ENCODE measurements around the gene PDE4B. TPM values are rescaled to one million over a fixed set of nuclear protein-coding genes. Genes with fewer than 3 reads are reported as not detected.

Gene PDE4B
- total RNA-seq, 4 donors from 2014 or later: 3.7 to 16.6 (median 5.1) TPM

DNA sequence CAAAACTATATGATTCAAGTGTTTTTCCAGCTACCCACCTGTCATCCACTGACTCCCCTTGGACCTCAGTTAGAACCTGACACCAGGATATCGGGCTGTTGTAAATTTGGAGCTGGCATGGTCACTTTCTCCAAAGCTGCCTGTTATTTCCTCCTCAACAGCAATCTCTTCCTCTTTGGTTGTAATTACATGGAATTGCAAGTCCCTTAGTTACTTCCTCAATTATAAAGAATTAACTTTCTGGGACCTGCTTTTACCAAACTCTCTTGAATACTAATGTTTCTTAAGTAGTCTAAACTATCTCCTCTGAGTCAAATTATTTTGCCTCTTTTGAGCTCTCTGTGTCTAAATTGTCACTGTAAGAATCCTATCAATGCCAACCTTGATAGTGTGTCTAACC, 590.9 kb downstream of the PDE4B start:
- no peaks in the 10 kb centered on the region for H3K9me3 ChIP-seq
- H3K4me1 ChIP-seq: peaks cover 0 to 6% (median 0%) of the 10 kb centered on the region in 4 donors
- intact Hi-C loops (cut with DNase I): no loop called here
- DNase-seq (ENCODE audit: extremely low spot score): no peak
- H3K27me3 ChIP-seq: no peaks in the 10 kb centered on the region
- TF ChIP-seq POLR2AphosphoS5 (IDR thresholded peaks at IDR 0.05): no peak
- TF ChIP-seq EP300 (IDR thresholded peaks at IDR 0.05): no peak
- TF ChIP-seq POLR2A (IDR thresholded peaks at IDR 0.05; ENCODE audit: low read depth): no peak
- TF ChIP-seq, protein P1, sequence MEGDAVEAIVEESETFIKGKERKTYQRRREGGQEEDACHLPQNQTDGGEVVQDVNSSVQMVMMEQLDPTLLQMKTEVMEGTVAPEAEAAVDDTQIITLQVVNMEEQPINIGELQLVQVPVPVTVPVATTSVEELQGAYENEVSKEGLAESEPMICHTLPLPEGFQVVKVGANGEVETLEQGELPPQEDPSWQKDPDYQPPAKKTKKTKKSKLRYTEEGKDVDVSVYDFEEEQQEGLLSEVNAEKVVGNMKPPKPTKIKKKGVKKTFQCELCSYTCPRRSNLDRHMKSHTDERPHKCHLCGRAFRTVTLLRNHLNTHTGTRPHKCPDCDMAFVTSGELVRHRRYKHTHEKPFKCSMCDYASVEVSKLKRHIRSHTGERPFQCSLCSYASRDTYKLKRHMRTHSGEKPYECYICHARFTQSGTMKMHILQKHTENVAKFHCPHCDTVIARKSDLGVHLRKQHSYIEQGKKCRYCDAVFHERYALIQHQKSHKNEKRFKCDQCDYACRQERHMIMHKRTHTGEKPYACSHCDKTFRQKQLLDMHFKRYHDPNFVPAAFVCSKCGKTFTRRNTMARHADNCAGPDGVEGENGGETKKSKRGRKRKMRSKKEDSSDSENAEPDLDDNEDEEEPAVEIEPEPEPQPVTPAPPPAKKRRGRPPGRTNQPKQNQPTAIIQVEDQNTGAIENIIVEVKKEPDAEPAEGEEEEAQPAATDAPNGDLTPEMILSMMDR (IDR thresholded peaks at IDR 0.05): no peak
- H3K4me3 ChIP-seq: no peak overlapping the region
- WGBS: 81% methylated on average over 1 of the region's 1 CpG
- no peak overlapping the region for H3K27ac ChIP-seq (replicated peaks in 1 of 4)
- no peaks in the 10 kb centered on the region for H3K36me3 ChIP-seq

DNA sequence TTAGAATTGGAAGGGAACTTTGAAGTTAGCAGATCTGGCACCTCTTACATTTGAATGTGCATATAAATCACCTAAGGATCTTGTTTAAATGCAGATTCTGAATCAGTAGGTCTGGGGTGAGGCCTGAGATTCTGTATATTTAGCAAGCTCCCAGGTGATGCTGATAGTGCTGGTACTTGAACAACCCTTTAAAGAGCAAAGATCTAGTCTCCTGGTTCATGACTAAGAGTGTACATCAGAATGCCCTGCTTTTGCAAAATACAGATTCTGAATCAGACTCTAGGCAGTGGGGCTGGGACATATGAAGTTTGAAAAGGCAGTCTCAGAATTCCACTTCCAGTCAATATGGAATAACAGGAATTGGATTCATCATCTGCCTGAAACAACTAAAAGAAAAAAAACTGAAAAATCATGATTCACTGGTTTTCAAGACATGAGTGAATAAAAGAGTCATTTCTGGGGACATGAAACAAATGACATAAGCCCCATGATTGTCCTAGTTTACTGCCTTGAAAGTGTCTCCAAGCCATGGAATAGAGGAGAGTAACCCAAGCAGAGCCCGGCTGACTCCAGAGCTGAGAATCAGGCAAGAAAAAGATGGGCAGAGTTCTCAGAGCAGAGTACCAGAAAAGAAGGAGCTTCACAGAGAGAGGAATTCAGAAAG, 591.7 kb downstream of the PDE4B start:
- no peak overlapping the region for H3K27ac ChIP-seq (replicated peaks in 1 of 4)
- no peak for DNase-seq (ENCODE audit: extremely low spot score)
- H3K4me1 ChIP-seq: peaks cover 0 to 6% (median 0%) of the 10 kb centered on the region in 4 donors
- H3K9me3 ChIP-seq: no peaks in the 10 kb centered on the region
- no peaks in the 10 kb centered on the region for H3K27me3 ChIP-seq
- H3K36me3 ChIP-seq: no peaks in the 10 kb centered on the region
- intact Hi-C loops (cut with DNase I): no loop called here
- WGBS: 95% methylated on average over 1 of the region's 1 CpG
- H3K4me3 ChIP-seq: no peak overlapping the region
- TF ChIP-seq POLR2AphosphoS5 (IDR thresholded peaks at IDR 0.05) (no peak), EP300 (IDR thresholded peaks at IDR 0.05) (no peak), POLR2A (IDR thresholded peaks at IDR 0.05; ENCODE audit: low read depth) (no peak)
- TF ChIP-seq, protein P1 (IDR thresholded peaks at IDR 0.05): no peak

- 87% methylated on average over 1 of the region's 1 CpG for WGBS
- no peak overlapping the region for H3K27ac ChIP-seq (replicated peaks in 1 of 4)
Observed at GRCh38 chr1:66386712-66387111, 594.0 kb downstream of the PDE4B start.

GRCh38 chr1:66388913-66389312, 596.2 kb downstream of the PDE4B start:
- no peaks in the 10 kb centered on the region for H3K27me3 ChIP-seq
- 50% methylated on average over 2 of the region's 2 CpGs for WGBS

More at GRCh38 chr1:66386712-66387111, 594.0 kb downstream of the PDE4B start:
- no peaks in the 10 kb centered on the region for H3K36me3 ChIP-seq
- no peaks in the 10 kb centered on the region for H3K9me3 ChIP-seq
- intact Hi-C loops (cut with DNase I): no loop called here
- no peak overlapping the region for H3K4me3 ChIP-seq
- TF ChIP-seq, protein P1 (IDR thresholded peaks at IDR 0.05): no peak
- no peak for TF ChIP-seq POLR2AphosphoS5 (IDR thresholded peaks at IDR 0.05)
- TF ChIP-seq EP300 (IDR thresholded peaks at IDR 0.05): no peak
- no peak for TF ChIP-seq POLR2A (IDR thresholded peaks at IDR 0.05; ENCODE audit: low read depth)
- DNase-seq (ENCODE audit: extremely low spot score): no peak
- no peaks in the 10 kb centered on the region for H3K27me3 ChIP-seq
- H3K4me1 ChIP-seq: peaks cover 0 to 6% (median 0%) of the 10 kb centered on the region in 4 donors

More at GRCh38 chr1:66388913-66389312, 596.2 kb downstream of the PDE4B start:
- DNase-seq (ENCODE audit: extremely low spot score): no peak
- no peak overlapping the region for H3K4me3 ChIP-seq
- no peak overlapping the region for H3K27ac ChIP-seq (replicated peaks in 1 of 4)
- intact Hi-C loops (cut with DNase I): no loop called here
- H3K4me1 ChIP-seq: no peaks in the 10 kb centered on the region
- no peaks in the 10 kb centered on the region for H3K36me3 ChIP-seq
- H3K9me3 ChIP-seq: no peaks in the 10 kb centered on the region
- TF ChIP-seq POLR2A (IDR thresholded peaks at IDR 0.05; ENCODE audit: low read depth) (no peak), POLR2AphosphoS5 (IDR thresholded peaks at IDR 0.05) (no peak), EP300 (IDR thresholded peaks at IDR 0.05) (no peak)
- TF ChIP-seq, protein P1 (IDR thresholded peaks at IDR 0.05): no peak

Measured in esophagus muscularis mucosa (tissue), 4 donors.